DND-41 (cell line): Measurements from ENCODE around the gene TSPAN9.

Experiments
- ATAC-seq: fragments of 200-7000 bp; cut with Tn5 transposase; 3 replicates; pipeline ENCODE4 v1.9.1; 2021; ENCODE audit warnings: low read depth; ENCODE audit not compliant: insufficient read depth
- DNase-seq: peaks from one replicate; pipeline ENCODE4 v3.0.0-alpha.2; 2020
- H2AFZ ChIP-seq: 2 replicates; pipeline ENCODE4 v1.6.0; 2012; ENCODE audit warnings: low read depth, low read length
- H3K27ac ChIP-seq: 2 replicates; pipeline ENCODE4 v1.5.1; 2012; ENCODE audit warnings: low read length, inconsistent platforms
- H3K27me3 ChIP-seq: fragments of 200-600 bp; sonication (generic); 2 replicates; pipeline ENCODE4 v1.6.0; 2012; ENCODE audit warnings: low read length, mild to moderate bottlenecking, inconsistent platforms; ENCODE audit not compliant: insufficient read depth, poor library complexity
- H3K36me3 ChIP-seq: 2 replicates; pipeline ENCODE4 v1.5.1; 2012; ENCODE audit warnings: low read length, inconsistent platforms; ENCODE audit not compliant: insufficient read depth
- H3K4me1 ChIP-seq: 2 replicates; pipeline ENCODE4 v1.5.1; 2012; ENCODE audit warnings: mild to moderate bottlenecking, low read length; ENCODE audit not compliant: insufficient read depth
- H3K4me2 ChIP-seq: 2 replicates; pipeline ENCODE4 v1.6.0; 2012; ENCODE audit warnings: mild to moderate bottlenecking, moderate library complexity, low read length, inconsistent platforms; ENCODE audit not compliant: insufficient read depth
- H3K4me3 ChIP-seq, 2 experiments: fragments of 200-600 bp in 1 of 2; shearing (Covaris generic) in 1 of 2; 2 replicates each; pipeline ENCODE4 v1.5.1; 2012 to 2016; ENCODE audit warnings: inconsistent platforms in 2 of 2, low read length in 2 of 2, mild to moderate bottlenecking in 2 of 2, low read depth in 1 of 2, moderate library complexity in 1 of 2
- H3K79me2 ChIP-seq: 2 replicates; pipeline ENCODE4 v1.6.0; 2012; ENCODE audit warnings: low read length, inconsistent platforms; ENCODE audit not compliant: insufficient read depth
- H3K9ac ChIP-seq: 2 replicates; pipeline ENCODE4 v1.6.0; 2012; ENCODE audit warnings: low read depth, mild to moderate bottlenecking, inconsistent platforms, low read length, moderate library complexity
- H3K9me3 ChIP-seq: 2 replicates; pipeline ENCODE4 v1.5.1; 2012; ENCODE audit warnings: low read length, moderate library complexity, mild to moderate bottlenecking, inconsistent platforms; ENCODE audit not compliant: insufficient read depth, severe bottlenecking
- H4K20me1 ChIP-seq: 2 replicates; pipeline ENCODE4 v1.6.0; 2012; ENCODE audit warnings: low read length; ENCODE audit not compliant: insufficient read depth
- EZH2 ChIP-seq: IDR thresholded peaks from 3 replicates; pipeline ENCODE4 v1.6.1; 2012; ENCODE audit warnings: borderline replicate concordance, low read depth, mild to moderate bottlenecking, moderate library complexity, low read length, inconsistent platforms; ENCODE audit not compliant: severe bottlenecking
- TF ChIP-seq, protein P1 (sequence below): IDR thresholded peaks from 2 replicates; pipeline ENCODE4 v1.5.1; 2012; ENCODE audit warnings: borderline replicate concordance, low read length, moderate library complexity, mild to moderate bottlenecking; ENCODE audit not compliant: poor library complexity, severe bottlenecking; ENCODE audit errors: extremely low read depth

Gene TSPAN9

GRCh38 chr12:3218228-3219171 lies 141.3 kb downstream of the TSPAN9 start:
- H2AFZ ChIP-seq = no peak overlapping the region
- H4K20me1 ChIP-seq = peaks cover 3% of the 10 kb centered on the region; the same call in 1 of the 2 replicates
- peak; percentile 25 for DNase-seq
- no peaks in the 10 kb centered on the region for H3K36me3 ChIP-seq
- no peak overlapping the region for H3K9ac ChIP-seq
- ATAC-seq = peak; percentile 62
- H3K4me1 ChIP-seq = no peaks in the 10 kb centered on the region
- H3K27ac ChIP-seq = no peak overlapping the region
- H3K9me3 ChIP-seq = no peaks in the 10 kb centered on the region
- no peak overlapping the region for H3K4me3 ChIP-seq
- H3K4me2 ChIP-seq = no peak overlapping the region
- TF ChIP-seq EZH2 = no peak
- TF ChIP-seq, protein P1, sequence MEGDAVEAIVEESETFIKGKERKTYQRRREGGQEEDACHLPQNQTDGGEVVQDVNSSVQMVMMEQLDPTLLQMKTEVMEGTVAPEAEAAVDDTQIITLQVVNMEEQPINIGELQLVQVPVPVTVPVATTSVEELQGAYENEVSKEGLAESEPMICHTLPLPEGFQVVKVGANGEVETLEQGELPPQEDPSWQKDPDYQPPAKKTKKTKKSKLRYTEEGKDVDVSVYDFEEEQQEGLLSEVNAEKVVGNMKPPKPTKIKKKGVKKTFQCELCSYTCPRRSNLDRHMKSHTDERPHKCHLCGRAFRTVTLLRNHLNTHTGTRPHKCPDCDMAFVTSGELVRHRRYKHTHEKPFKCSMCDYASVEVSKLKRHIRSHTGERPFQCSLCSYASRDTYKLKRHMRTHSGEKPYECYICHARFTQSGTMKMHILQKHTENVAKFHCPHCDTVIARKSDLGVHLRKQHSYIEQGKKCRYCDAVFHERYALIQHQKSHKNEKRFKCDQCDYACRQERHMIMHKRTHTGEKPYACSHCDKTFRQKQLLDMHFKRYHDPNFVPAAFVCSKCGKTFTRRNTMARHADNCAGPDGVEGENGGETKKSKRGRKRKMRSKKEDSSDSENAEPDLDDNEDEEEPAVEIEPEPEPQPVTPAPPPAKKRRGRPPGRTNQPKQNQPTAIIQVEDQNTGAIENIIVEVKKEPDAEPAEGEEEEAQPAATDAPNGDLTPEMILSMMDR = no peak
- peaks cover 6% of the 10 kb centered on the region for H3K27me3 ChIP-seq
- no peaks in the 10 kb centered on the region for H3K79me2 ChIP-seq

GRCh38 chr12:3219233-3219632 lies 142.1 kb downstream of the TSPAN9 start:
- no peak for TF ChIP-seq EZH2
- TF ChIP-seq, protein P1 = no peak
- DNase-seq (no peak), ATAC-seq (no peak)
- Histone ChIP-seq H3K4me1 (no peaks in the 10 kb centered on the region), H3K79me2 (no peaks in the 10 kb centered on the region), H3K4me2 (no peak overlapping the region), H4K20me1 (peaks cover 3% of the 10 kb centered on the region; the same call in 1 of the 2 replicates), H3K27me3 (peaks cover 6% of the 10 kb centered on the region), H3K36me3 (no peaks in the 10 kb centered on the region), H2AFZ (no peak overlapping the region), H3K9ac (no peak overlapping the region), H3K27ac (no peak overlapping the region), H3K4me3 (no peak overlapping the region), H3K9me3 (no peaks in the 10 kb centered on the region)

- DNase-seq = peak; percentile 20
- H3K9me3 ChIP-seq = no peaks in the 10 kb centered on the region
- no peaks in the 10 kb centered on the region for H3K36me3 ChIP-seq
- H3K4me3 ChIP-seq = no peak overlapping the region
- no peak overlapping the region for H3K9ac ChIP-seq
- no peak overlapping the region for H3K27ac ChIP-seq
- peaks cover 3% of the 10 kb centered on the region; the same call in 1 of the 2 replicates for H4K20me1 ChIP-seq
- H3K4me2 ChIP-seq = no peak overlapping the region
- peaks cover 6% of the 10 kb centered on the region for H3K27me3 ChIP-seq
- no peaks in the 10 kb centered on the region for H3K4me1 ChIP-seq
- ATAC-seq = 0 out of 3 replicates have a peak, but pooled peaks have one; percentile 21
- TF ChIP-seq, protein P1 = no peak
- TF ChIP-seq EZH2 = no peak
- H3K79me2 ChIP-seq = no peaks in the 10 kb centered on the region
- H2AFZ ChIP-seq = no peak overlapping the region
Measured at GRCh38 chr12:3220382-3221321, 143.5 kb downstream of the TSPAN9 start.
